ENCODE data around the gene MED10.

GRCh38 chr5:6348476-6349000, 29.8 kb downstream of the MED10 start:
- TF ChIP-seq CTCF (IDR thresholded peaks at IDR 0.05) = no peak
- TF ChIP-seq POLR2A (IDR thresholded peaks at IDR 0.05) = no peak
- no peak for TF ChIP-seq POLR2AphosphoS5 (IDR thresholded peaks at IDR 0.05)
